ENCODE data around the gene AMBRA1.
"Not testable (repeated sequence)": the region's sequence is repeated elsewhere in the genome, so short reads cannot be mapped to it uniquely, and the experiment has no call there.

Gene AMBRA1

DNA sequence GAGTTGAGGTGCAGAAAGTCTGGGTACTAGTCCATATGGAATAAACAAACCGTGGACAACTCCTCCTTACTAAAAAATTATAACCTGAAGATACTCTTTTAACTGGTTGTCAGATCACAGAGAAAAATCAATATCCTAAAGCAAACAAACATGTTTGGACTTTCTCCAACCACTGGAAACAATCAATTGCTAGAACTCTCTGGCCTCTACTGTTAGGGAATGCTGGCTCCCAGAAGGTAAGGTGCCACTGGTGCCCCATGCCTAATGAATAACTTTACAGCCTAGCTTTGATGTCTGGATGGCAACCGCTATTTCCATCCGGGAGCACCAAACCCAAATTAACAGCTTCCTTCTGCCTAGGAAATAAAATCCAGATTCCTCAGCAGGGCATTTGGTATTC, 74.5 kb downstream of the AMBRA1 start:
- no peak for ATAC-seq
- TF ChIP-seq RARB (CRISPR knock-in tag; IDR thresholded peaks at IDR 0.05) (no peak), POU6F1 (CRISPR knock-in tag; IDR thresholded peaks at IDR 0.05; ENCODE audit: borderline replicate concordance, low read depth) (no peak), CSDC2 (CRISPR knock-in tag; IDR thresholded peaks at IDR 0.05) (no peak), GLIS3 (CRISPR knock-in tag; IDR thresholded peaks at IDR 0.05) (no peak), TCF4 (CRISPR knock-in tag; IDR thresholded peaks at IDR 0.05; ENCODE audit: borderline replicate concordance) (no peak), CREB5 (CRISPR knock-in tag; IDR thresholded peaks at IDR 0.05; ENCODE audit: low read depth) (no peak), ISL1 (CRISPR knock-in tag; IDR thresholded peaks at IDR 0.05) (no peak), ZC3H10 (CRISPR knock-in tag; IDR thresholded peaks at IDR 0.05) (no peak), ZNF8 (CRISPR knock-in tag; IDR thresholded peaks at IDR 0.05) (no peak), ESRRG (CRISPR knock-in tag; IDR thresholded peaks at IDR 0.05) (no peak), TSHZ2 (CRISPR knock-in tag; IDR thresholded peaks at IDR 0.05) (no peak), ARNTL (CRISPR knock-in tag; IDR thresholded peaks at IDR 0.05; ENCODE audit: borderline replicate concordance, low read depth) (no peak), ZNF565 (CRISPR knock-in tag; conservative IDR thresholded peaks at IDR 0.05; ENCODE audit: low read depth) (no peak), PPARA (CRISPR knock-in tag; IDR thresholded peaks at IDR 0.05; ENCODE audit: borderline replicate concordance) (no peak), ZFP3 (CRISPR knock-in tag; IDR thresholded peaks at IDR 0.05) (no peak), ZFP30 (CRISPR knock-in tag; IDR thresholded peaks at IDR 0.05) (no peak), TOX (CRISPR knock-in tag; IDR thresholded peaks at IDR 0.05; ENCODE audit: borderline replicate concordance) (no peak)

DNA sequence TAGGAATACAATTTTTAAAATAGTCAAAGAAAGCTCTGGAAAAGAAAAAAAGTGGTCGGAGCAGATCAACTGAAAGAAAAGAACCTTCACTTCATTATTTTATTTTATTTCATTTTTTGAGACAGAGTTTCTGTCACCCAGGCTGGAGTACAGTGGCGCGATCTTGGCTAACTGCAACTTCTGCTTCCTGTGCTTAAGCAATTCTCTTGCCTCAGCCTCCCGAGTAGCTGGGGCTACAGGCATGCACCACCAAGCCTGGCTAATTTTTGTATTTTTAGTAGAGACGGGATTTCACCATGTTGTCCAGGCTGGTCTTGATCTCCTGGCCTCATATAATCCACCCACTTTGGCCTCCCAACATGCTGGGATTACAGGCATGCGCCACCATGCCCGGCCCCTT, 74.9 kb downstream of the AMBRA1 start:
- ATAC-seq, result not testable (repeated sequence)

DNA sequence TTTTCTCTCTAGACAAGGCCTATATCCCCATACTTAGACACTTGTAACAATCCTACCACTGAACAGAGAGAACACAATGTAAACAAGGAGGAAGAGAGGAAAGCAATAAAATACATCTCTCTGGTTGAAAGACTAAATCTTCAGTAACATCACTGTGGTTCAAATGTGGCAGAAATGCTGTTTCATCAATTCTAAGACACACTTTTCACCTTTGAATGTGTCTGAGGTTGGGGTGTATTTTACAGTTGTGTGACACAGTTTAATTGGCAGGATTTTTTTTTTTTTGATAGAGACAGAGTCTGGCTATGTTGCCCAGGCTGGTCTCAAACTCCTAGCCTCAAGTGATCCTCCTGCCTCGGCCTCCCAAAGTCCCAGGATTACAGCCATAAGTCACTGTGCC, 79.5 kb downstream of the AMBRA1 start:
- no peak for TF ChIP-seq TSHZ2 (CRISPR knock-in tag; IDR thresholded peaks at IDR 0.05)
- no peak for TF ChIP-seq BACH2 (CRISPR knock-in tag; IDR thresholded peaks at IDR 0.05; ENCODE audit: borderline replicate concordance)
- TF ChIP-seq RARB (CRISPR knock-in tag; IDR thresholded peaks at IDR 0.05), result no peak
- no peak for TF ChIP-seq PPARA (CRISPR knock-in tag; IDR thresholded peaks at IDR 0.05; ENCODE audit: borderline replicate concordance)
- no peak for ATAC-seq

DNA sequence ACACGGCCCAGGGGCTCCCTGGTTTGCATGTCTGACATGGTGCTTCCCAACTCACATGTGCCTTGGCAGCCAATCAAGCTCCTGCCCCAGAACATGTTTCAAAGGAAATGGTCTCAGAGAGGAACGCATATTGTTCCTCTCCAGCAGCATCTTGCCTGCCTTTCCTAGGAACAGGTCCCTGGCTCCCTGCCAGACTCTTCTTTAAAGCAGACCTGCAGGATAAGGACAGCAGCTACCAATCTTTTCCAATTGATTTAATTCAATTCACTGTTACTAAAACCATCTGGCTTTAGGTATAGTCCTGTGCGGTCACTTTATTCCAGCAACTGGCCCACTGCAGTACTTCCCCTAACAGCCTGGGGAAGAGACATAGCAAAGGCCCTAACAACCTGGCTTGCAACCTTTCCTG, 79.9 kb downstream of the AMBRA1 start:
- ATAC-seq, result peak; percentile 94
- TF ChIP-seq OSR1 (CRISPR knock-in tag; IDR thresholded peaks at IDR 0.05) (no peak), PPARA (CRISPR knock-in tag; IDR thresholded peaks at IDR 0.05; ENCODE audit: borderline replicate concordance) (0 out of 2 replicates have a peak, but pooled peaks have one; percentile 80), SNAI2 (CRISPR knock-in tag; IDR thresholded peaks at IDR 0.05) (peak; percentile 74; the same call in 1 of the 2 replicates), ZNF565 (CRISPR knock-in tag; conservative IDR thresholded peaks at IDR 0.05; ENCODE audit: low read depth) (no peak), TSHZ2 (CRISPR knock-in tag; IDR thresholded peaks at IDR 0.05) (peak; percentile 91), ZNF8 (CRISPR knock-in tag; IDR thresholded peaks at IDR 0.05) (no peak), TOX (CRISPR knock-in tag; IDR thresholded peaks at IDR 0.05; ENCODE audit: borderline replicate concordance) (no peak), CSDC2 (CRISPR knock-in tag; IDR thresholded peaks at IDR 0.05) (no peak), CSRNP3 (CRISPR knock-in tag; IDR thresholded peaks at IDR 0.05) (no peak), ZC3H10 (CRISPR knock-in tag; IDR thresholded peaks at IDR 0.05) (no peak)

All from SK-N-SH treated with all-trans-retinoic acid at 6 μM for 48 hours (cell line).